AG04450 (cell line): ENCODE measurements around the gene NSD2. TPM values are rescaled to one million over a fixed set of nuclear protein-coding genes. Genes with fewer than 3 reads are reported as not detected.
"Not testable (repeated sequence)": the region's sequence is repeated elsewhere in the genome, so short reads cannot be mapped to it uniquely, and the experiment has no call there.

Experiments
- CTCF ChIA-PET: fragments of 300-600, 350-600 bp; formaldehyde crosslinking; extraction: SDS; loops from one replicate; lab custom pipeline; 2022; ENCODE audit warnings: antibody characterized with exemption, inconsistent platforms; lab: Charles Lee
- POLR2A ChIA-PET: fragments of 350-600 bp; formaldehyde crosslinking; extraction: SDS; loops from one replicate; lab custom pipeline; 2021; ENCODE audit warnings: antibody characterized with exemption, inconsistent platforms; lab: Yijun Ruan, JAX
- DNase-seq: peaks from one replicate; pipeline ENCODE4 v3.0.0-alpha.2; 2011; ENCODE audit warnings: low read depth, low spot score
- H3K27ac ChIP-seq: one replicate; pipeline ENCODE4 v1.5.1; 2012; ENCODE audit warnings: low read depth, low read length, control low read depth
- H3K27me3 ChIP-seq: one replicate; pipeline ENCODE4 v1.6.0; 2012; ENCODE audit warnings: low read length; ENCODE audit not compliant: control insufficient read depth, insufficient read depth
- H3K4me3 ChIP-seq: 2 replicates; pipeline ENCODE4 v1.5.1; 2011; ENCODE audit warnings: mild to moderate bottlenecking, low read depth, low read length, control low read depth
- H3K9me3 ChIP-seq: 2 replicates; pipeline ENCODE4 v1.5.1; 2012; ENCODE audit warnings: low read length; ENCODE audit not compliant: control insufficient read depth, insufficient read depth
- polyA plus RNA-seq: library from polyadenylated mRNA; depleted of rRNA; stranded (reverse); fragments of >200 nt; gene quantifications from 2 replicates; pipeline ENCODE4 v1.2.3, GENCODE V29; 2011
- TF ChIP-seq, protein P1 (sequence below): IDR thresholded peaks from 2 replicates; pipeline ENCODE4 v1.5.1; 2011; ENCODE audit warnings: low read depth, low read length, control low read depth, inconsistent platforms

Gene NSD2
- polyA plus RNA-seq, 1 experiment: 26.4 TPM

DNA sequence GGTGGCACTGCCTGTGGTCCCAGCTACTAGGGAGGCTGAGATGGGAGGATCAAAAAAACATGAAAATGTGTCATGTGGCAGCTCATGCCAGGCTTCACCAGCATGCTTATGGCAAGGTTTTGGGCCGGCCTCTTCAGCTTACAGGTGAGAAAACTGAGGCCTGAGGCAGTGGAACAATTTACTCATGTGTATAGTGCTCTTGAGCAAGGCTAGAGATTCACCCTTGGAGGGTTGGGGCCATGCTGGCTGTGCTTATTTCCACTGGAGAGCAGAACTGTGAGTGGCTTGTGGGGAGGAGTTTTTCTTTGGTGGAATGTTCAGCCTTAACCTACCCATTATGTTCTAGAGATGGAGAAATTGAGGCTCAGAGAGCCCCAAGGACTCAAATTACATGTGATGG, 31.8 kb downstream of the NSD2 start:
- no peak for DNase-seq
- Histone ChIP-seq H3K27me3 (no peaks in the 10 kb centered on the region), H3K9me3 (no peaks in the 10 kb centered on the region), H3K27ac (peak overlapping the region; percentile 21), H3K4me3 (no peak overlapping the region)
- ChIA-PET POLR2A (no interaction called here), CTCF (interaction anchor here (1.0 to 1.6 kb wide), 3 partner anchors 8 to 210 kb away, joined by 3 to 6 read pairs (median 4); no protein-coding TSS in a partner anchor)
- TF ChIP-seq, protein P1, sequence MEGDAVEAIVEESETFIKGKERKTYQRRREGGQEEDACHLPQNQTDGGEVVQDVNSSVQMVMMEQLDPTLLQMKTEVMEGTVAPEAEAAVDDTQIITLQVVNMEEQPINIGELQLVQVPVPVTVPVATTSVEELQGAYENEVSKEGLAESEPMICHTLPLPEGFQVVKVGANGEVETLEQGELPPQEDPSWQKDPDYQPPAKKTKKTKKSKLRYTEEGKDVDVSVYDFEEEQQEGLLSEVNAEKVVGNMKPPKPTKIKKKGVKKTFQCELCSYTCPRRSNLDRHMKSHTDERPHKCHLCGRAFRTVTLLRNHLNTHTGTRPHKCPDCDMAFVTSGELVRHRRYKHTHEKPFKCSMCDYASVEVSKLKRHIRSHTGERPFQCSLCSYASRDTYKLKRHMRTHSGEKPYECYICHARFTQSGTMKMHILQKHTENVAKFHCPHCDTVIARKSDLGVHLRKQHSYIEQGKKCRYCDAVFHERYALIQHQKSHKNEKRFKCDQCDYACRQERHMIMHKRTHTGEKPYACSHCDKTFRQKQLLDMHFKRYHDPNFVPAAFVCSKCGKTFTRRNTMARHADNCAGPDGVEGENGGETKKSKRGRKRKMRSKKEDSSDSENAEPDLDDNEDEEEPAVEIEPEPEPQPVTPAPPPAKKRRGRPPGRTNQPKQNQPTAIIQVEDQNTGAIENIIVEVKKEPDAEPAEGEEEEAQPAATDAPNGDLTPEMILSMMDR: no peak

DNA sequence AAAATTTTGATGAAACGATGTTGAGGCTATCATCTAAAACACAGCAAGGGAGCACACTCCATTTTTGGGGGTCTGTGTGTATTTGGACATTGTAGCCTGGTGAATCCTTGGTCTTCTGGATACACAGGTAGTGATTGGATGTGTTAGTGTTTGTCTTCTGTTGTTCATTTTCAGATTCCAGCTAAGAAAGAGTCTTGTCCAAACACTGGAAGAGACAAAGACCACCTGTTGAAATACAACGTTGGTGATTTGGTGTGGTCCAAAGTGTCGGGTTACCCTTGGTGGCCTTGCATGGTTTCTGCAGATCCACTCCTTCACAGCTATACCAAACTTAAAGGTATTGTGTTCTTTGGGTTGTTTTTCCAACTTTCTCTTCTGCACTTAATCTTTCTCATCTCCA, 32.8 kb downstream of the NSD2 start:
- DNase-seq: no peak

DNA sequence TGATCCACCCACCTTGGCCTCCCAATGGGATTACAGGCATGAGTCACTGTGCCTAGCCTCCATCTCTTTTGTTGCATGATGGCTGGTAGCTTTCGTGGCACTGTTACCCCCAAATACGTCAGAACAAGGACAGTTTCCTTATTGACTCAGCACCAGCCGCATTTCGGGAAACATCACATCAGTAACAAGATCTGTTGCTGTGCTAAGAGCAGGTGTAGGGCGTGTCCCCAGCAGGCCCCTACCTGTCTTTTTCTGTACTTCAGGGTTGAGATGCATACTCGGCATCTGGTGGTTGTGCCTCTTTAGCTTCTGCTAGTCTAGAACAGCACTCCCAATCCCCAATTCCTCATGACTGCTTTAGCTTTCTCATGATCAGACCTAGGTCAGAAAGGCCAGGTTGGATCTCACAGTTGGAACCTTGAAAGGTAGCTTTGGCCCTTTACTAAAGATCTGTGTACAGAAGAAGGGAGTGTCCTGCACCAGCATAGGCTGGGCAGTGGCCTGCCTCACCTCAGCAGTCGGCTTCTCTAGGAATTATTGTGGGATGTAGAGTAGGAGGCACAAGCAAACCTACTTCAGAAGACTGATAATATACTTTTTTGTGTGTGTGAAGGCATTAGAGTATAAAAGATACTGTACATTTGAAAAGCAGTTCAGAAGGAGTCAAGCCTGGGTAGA, 36.8 kb downstream of the NSD2 start:
- H3K27me3 ChIP-seq: no peaks in the 10 kb centered on the region
- CTCF ChIA-PET: interaction anchor here (1.2 to 5.1 kb wide), 4 partner anchors 9 to 215 kb away, joined by 3 to 81 read pairs (median 8); no protein-coding TSS in a partner anchor
- DNase-seq: no peak
- no peak overlapping the region for H3K27ac ChIP-seq
- H3K9me3 ChIP-seq: peaks cover under 1% of the 10 kb centered on the region; the same call in 1 of the 2 replicates
- TF ChIP-seq, protein P1: no peak
- no peak overlapping the region for H3K4me3 ChIP-seq
- POLR2A ChIA-PET: no interaction called here

More for the DNA sequence above, 32.8 kb downstream of the NSD2 start:
- no peaks in the 10 kb centered on the region for H3K27me3 ChIP-seq
- ChIA-PET POLR2A (no interaction called here), CTCF (no interaction called here)
- H3K9me3 ChIP-seq: no peaks in the 10 kb centered on the region
- H3K4me3 ChIP-seq: no peak overlapping the region
- H3K27ac ChIP-seq: no peak overlapping the region
- TF ChIP-seq, protein P1: no peak

DNA sequence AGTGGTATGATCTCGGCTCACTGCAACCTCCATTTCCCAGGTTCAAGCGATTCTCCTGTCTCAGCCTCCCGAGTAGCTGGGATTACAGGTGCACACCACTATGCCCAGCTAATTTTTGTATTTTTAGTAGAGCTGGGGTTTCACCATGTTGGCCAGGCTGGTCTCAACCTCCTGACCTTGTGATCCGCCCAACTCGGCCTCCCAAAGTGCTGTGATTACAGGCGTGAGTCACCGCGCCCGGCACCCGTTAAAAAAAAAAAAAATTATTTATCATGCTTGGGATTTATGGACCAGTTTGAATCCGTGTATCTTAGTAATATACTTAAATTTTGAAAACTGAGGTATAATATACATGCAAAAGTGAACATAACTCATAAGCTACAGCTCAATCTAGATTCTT, 38.5 kb downstream of the NSD2 start:
- not testable (repeated sequence) for H3K27ac ChIP-seq

DNA sequence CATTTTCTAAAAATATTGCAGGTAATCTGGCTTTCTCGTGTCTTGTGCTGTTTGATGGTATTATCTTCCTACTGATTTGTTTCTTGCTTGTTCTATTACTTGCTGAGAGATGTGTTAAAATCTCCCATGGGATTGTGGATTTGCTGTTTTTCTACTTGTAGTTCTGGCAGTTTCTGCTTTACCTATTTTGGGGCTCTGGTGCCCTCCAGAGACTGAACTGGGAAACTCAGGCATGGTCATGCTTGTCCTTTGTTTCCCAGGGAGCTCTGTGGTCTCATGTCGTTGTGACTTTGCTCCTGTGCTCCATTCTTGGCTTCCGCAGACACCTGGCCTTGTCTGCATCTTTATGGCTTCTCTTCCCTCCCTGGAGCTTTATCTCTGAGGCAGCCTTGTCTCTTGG, 39.5 kb downstream of the NSD2 start:
- CTCF ChIA-PET: interaction anchor here (0.5 to 5.1 kb wide), 23 partner anchors 8 to 217 kb away, joined by 3 to 81 read pairs (median 4); no protein-coding TSS in a partner anchor
- TF ChIP-seq, protein P1: peak; percentile 87
- Histone ChIP-seq H3K27me3 (no peaks in the 10 kb centered on the region), H3K27ac (no peak overlapping the region), H3K4me3 (no peak overlapping the region), H3K9me3 (peaks cover 3% of the 10 kb centered on the region; the same call in 1 of the 2 replicates)
- DNase-seq: peak; percentile 10
- POLR2A ChIA-PET: no interaction called here

More for the DNA sequence above, 38.5 kb downstream of the NSD2 start:
- not testable (repeated sequence) for H3K9me3 ChIP-seq, DNase-seq, H3K4me3 ChIP-seq, H3K27me3 ChIP-seq
- ChIA-PET CTCF (interaction anchor here (0.9 to 5.1 kb wide), 12 partner anchors 9 to 217 kb away, joined by 3 to 81 read pairs (median 6); no protein-coding TSS in a partner anchor), POLR2A (interaction anchor here (0.6 to 0.7 kb wide), 2 partner anchors 123 to 155 kb away, joined by 3 to 4 read pairs; no protein-coding TSS in a partner anchor)

DNA sequence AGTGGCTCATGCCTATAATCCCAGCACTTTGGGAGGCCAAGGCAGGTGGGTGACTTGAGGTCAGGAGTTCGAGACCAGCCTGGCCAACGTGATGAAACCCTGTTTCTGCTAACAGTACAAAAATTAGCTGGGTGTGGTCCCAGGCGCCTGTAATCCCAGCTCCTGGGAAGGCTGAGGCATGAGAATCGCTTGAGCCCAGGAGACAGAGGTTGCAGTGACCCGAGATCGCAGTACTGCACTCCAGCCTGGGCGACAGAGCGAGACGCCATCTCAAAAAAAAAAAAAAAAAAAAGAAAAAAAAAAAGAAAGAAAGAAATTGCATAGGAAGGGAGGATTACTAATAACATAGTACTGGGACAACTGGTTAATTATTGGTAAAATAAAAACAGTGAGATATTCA, 40.1 kb downstream of the NSD2 start:
- CTCF ChIA-PET: interaction anchor here (0.5 to 5.1 kb wide), 21 partner anchors 8 to 218 kb away, joined by 3 to 81 read pairs (median 4); no protein-coding TSS in a partner anchor
- H3K9me3 ChIP-seq, POLR2A ChIA-PET, H3K27me3 ChIP-seq, DNase-seq, H3K27ac ChIP-seq, H3K4me3 ChIP-seq: not testable (repeated sequence)
